ENCODE results near the gene SLC39A7. TPM values are rescaled to one million over a fixed set of nuclear protein-coding genes. Genes with fewer than 3 reads are reported as not detected.

The SLC39A7 gene
- polyA plus RNA-seq, 1 experiment = 151 TPM

- CTCF ChIA-PET = no interaction called here
- Histone ChIP-seq H3K27me3 (ENCODE audit: control insufficient read depth, insufficient read depth, low read length) (no peaks in the 10 kb centered on the region), H3K4me3 (ENCODE audit: low read depth, low read length) (no peak overlapping the region), H3K36me3 (ENCODE audit: control insufficient read depth, insufficient read depth, low read length) (peaks cover 17% of the 10 kb centered on the region)
- DNase-seq (ENCODE audit: low read depth) = no peak
- POLR2A ChIA-PET = no interaction called here
- TF ChIP-seq CTCF (IDR thresholded peaks at IDR 0.05; ENCODE audit: insufficient read depth, low read depth, low read length) = no peak
These were observed 2.1 kb downstream of the SLC39A7 start for GRCh38 chr6:33202799-33203198.

DNA sequence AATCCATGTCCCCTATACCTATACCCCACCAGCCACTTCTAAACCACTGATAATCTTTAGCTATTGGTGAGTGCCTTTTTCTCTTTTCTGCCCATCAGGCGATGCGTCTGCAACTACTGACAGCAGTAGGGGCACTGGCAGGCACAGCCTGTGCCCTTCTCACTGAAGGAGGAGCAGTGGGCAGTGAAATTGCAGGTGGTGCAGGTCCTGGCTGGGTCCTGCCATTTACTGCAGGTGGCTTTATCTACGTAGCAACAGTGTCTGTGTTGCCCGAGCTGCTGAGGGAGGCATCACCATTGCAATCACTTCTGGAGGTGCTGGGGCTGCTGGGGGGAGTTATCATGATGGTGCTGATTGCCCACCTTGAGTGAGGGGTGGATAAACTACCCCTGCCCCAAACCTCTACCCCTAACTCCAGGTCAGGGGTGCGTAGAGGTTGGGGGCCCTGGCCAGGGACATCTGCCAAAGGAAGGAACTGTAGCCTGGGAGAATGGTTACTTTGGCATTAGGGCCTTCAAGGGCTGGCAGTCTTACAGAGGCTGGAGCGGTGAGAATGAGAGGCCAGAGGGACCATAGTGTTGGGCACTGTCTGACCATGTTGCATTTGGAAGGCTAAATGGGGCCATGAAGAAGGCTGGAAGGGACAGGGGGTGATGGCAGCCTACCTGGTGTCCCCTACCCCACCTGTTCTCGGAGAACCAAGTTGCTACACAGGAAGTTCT lies 2.9 kb downstream of the SLC39A7 start:
- POLR2A ChIA-PET = no interaction called here
- peaks cover 17% of the 10 kb centered on the region for H3K36me3 ChIP-seq (ENCODE audit: control insufficient read depth, insufficient read depth, low read length)
- no peaks in the 10 kb centered on the region for H3K27me3 ChIP-seq (ENCODE audit: control insufficient read depth, insufficient read depth, low read length)
- no peak for DNase-seq (ENCODE audit: low read depth)
- TF ChIP-seq CTCF (IDR thresholded peaks at IDR 0.05; ENCODE audit: insufficient read depth, low read depth, low read length) = no peak
- no peak overlapping the region for H3K4me3 ChIP-seq (ENCODE audit: low read depth, low read length)
- CTCF ChIA-PET = interaction anchor here (0.6 to 1.2 kb wide), 2 partner anchors 64 to 225 kb away, joined by 3 read pairs; no protein-coding TSS in a partner anchor

GRCh38 chr6:33204165-33204414 lies 3.4 kb downstream of the SLC39A7 start:
- POLR2A ChIA-PET = interaction anchor here (1.0 kb wide), 1 partner anchor 232 kb away, joined by 5 read pairs; no protein-coding TSS in a partner anchor
- H3K4me3 ChIP-seq (ENCODE audit: low read depth, low read length) = no peak overlapping the region
- CTCF ChIA-PET = interaction anchor here (0.6 to 1.3 kb wide), 4 partner anchors 43 to 225 kb away, joined by 3 to 4 read pairs (median 3); no protein-coding TSS in a partner anchor

GRCh38 chr6:33204415-33205190 lies 3.9 kb downstream of the SLC39A7 start, which contains the start of gene HSD17B8:
Gene HSD17B8 (plus strand): TSS chr6:33204655. CDS start chr6:33204669, 14 bp downstream.
- no peak for DNase-seq (ENCODE audit: low read depth)
- TF ChIP-seq CTCF (IDR thresholded peaks at IDR 0.05; ENCODE audit: insufficient read depth, low read depth, low read length) = no peak
- Histone ChIP-seq H3K36me3 (ENCODE audit: control insufficient read depth, insufficient read depth, low read length) (peaks cover 17% of the 10 kb centered on the region), H3K4me3 (ENCODE audit: low read depth, low read length) (peak within 1 kb of the TSS; percentile 50), H3K27me3 (ENCODE audit: control insufficient read depth, insufficient read depth, low read length) (no peaks in the 10 kb centered on the region)
- ChIA-PET POLR2A (interaction anchor here (0.6 to 1.0 kb wide), 2 partner anchors 67 to 233 kb away, joined by 5 to 10 read pairs; partner anchors contain the start of genes RPS18 and VPS52), CTCF (interaction anchor here (0.6 to 1.6 kb wide), 5 partner anchors 43 to 224 kb away, joined by 3 to 4 read pairs (median 3); no protein-coding TSS in a partner anchor)

More at GRCh38 chr6:33204165-33204414, 3.4 kb downstream of the SLC39A7 start:
- DNase-seq (ENCODE audit: low read depth) = no peak
- no peaks in the 10 kb centered on the region for H3K27me3 ChIP-seq (ENCODE audit: control insufficient read depth, insufficient read depth, low read length)
- TF ChIP-seq CTCF (IDR thresholded peaks at IDR 0.05; ENCODE audit: insufficient read depth, low read depth, low read length) = no peak
- peaks cover 17% of the 10 kb centered on the region for H3K36me3 ChIP-seq (ENCODE audit: control insufficient read depth, insufficient read depth, low read length)
